Bronchial smooth muscle cell (primary cell): Measurements from ENCODE around the gene NDST4. TPM values are rescaled to one million over a fixed set of nuclear protein-coding genes. Genes with fewer than 3 reads are reported as not detected.

Source experiments
- total RNA-seq: library from RNA; depleted of rRNA; stranded (reverse); fragments of >200 nt; gene quantifications from 2 replicates; pipeline ENCODE4 v1.2.1, GENCODE V29; 2014

The NDST4 gene
- total RNA-seq = not detected in 2 replicates

DNA sequence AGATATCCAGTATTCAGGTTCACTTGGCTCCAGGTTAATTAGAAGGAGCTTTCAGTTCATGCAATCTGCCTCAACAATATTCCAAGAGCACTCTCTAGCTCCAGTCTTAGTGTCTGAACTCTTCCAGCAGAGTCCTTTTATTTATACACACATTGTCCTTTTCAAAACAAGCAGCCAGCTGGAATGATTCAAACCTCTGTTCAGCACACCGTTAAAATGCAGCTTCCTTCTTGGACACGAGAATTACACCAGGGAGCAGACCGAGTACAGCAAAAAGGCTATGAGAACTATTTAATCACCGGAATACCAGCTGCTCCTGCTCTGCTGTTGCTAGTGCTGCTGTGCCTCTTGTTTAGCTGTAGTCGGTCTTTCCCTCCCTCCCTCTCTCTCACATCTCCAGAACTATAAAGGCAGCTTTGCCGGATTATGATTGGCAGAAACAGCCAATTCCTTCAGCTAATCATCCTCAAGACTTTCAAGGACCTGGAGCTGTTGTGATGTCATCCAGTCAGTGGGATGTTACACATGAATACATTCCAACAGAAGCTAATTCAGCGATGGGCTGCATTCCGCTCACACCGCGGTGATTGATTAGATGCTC, at the start of gene NDST4:
Gene NDST4, minus strand, starts transcription at position 115 of the 601 bp plus-strand sequence. CDS start 36,584 bp downstream, outside the sequence.

